ENCODE results near the gene LRRK1.

Gene LRRK1

GRCh38 chr15:100948430-100948762 is 29.2 kb downstream of the LRRK1 start:
- no peak for TF ChIP-seq TAF1 (IDR thresholded peaks at IDR 0.05; ENCODE audit: borderline replicate concordance, insufficient read depth, low read length)
- TF ChIP-seq FOXP2 (optimal IDR thresholded peaks at IDR 0.05; ENCODE audit: borderline replicate concordance, extremely low read depth, extremely low read length, insufficient read depth): no peak
- no peak for TF ChIP-seq POLR2AphosphoS5 (IDR thresholded peaks at IDR 0.05; ENCODE audit: low read depth, low read length)
- no peak for TF ChIP-seq SIN3A (IDR thresholded peaks at IDR 0.05; ENCODE audit: borderline replicate concordance, insufficient read depth, low read length)
- no peak for TF ChIP-seq REST (IDR thresholded peaks at IDR 0.05; ENCODE audit: insufficient read depth in 1 of 2, low read depth in 2 of 2, low read length in 2 of 2)

DNA sequence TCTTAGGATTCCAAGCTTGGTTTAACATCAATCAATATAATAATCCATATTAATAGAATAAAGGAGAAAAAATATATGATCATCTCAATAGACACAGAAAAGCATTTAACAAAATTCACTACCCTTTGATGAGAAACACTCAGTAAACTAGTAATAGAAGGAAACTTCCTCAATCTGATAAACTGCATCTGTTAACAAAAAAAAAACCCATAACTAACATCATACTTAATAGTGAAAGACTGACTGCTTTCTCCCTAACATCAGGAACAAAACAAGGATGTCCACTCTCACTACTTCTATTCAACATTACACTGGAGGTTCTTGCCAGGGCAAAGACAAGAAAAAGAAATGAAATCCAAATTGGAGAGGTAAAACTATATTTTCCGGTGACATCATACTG is 30.5 kb downstream of the LRRK1 start:
- no peak for TF ChIP-seq POLR2AphosphoS5 (IDR thresholded peaks at IDR 0.05; ENCODE audit: low read depth, low read length)
- no peak for TF ChIP-seq SIN3A (IDR thresholded peaks at IDR 0.05; ENCODE audit: borderline replicate concordance, insufficient read depth, low read length)
- no peak for TF ChIP-seq FOXP2 (optimal IDR thresholded peaks at IDR 0.05; ENCODE audit: borderline replicate concordance, extremely low read depth, extremely low read length, insufficient read depth)

DNA sequence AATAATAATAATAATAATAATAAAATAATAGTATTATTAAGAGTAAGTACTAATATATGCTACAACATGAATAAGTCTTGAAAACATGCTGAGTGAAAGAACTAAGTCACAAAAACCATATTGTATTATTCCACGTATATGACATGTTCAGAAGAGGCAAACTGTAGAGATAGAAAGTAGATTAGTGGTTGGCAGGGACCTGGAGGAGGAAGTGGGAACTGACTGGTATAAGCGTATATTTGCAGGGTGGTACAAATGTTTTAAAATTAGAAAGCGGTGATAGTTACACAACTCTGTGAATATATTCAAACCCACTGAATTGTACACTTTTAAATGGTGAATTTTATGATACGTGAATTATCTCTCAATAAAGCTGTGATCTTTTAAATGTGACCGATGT is 32.8 kb downstream of the LRRK1 start:
- no peak for TF ChIP-seq FOXP2 (optimal IDR thresholded peaks at IDR 0.05; ENCODE audit: borderline replicate concordance, extremely low read depth, extremely low read length, insufficient read depth)
- TF ChIP-seq TAF1 (IDR thresholded peaks at IDR 0.05; ENCODE audit: borderline replicate concordance, insufficient read depth, low read length): no peak
- no peak for TF ChIP-seq REST (IDR thresholded peaks at IDR 0.05; ENCODE audit: insufficient read depth in 1 of 2, low read depth in 2 of 2, low read length in 2 of 2)
- no peak for TF ChIP-seq POLR2AphosphoS5 (IDR thresholded peaks at IDR 0.05; ENCODE audit: low read depth, low read length)
- no peak for TF ChIP-seq SIN3A (IDR thresholded peaks at IDR 0.05; ENCODE audit: borderline replicate concordance, insufficient read depth, low read length)

- TF ChIP-seq REST (IDR thresholded peaks at IDR 0.05; ENCODE audit: insufficient read depth in 1 of 2, low read depth in 2 of 2, low read length in 2 of 2) (no peak), TAF1 (IDR thresholded peaks at IDR 0.05; ENCODE audit: borderline replicate concordance, insufficient read depth, low read length) (no peak), FOXP2 (optimal IDR thresholded peaks at IDR 0.05; ENCODE audit: borderline replicate concordance, extremely low read depth, extremely low read length, insufficient read depth) (no peak), POLR2AphosphoS5 (IDR thresholded peaks at IDR 0.05; ENCODE audit: low read depth, low read length) (no peak), SIN3A (IDR thresholded peaks at IDR 0.05; ENCODE audit: borderline replicate concordance, insufficient read depth, low read length) (no peak)
Measured at GRCh38 chr15:100952566-100952965, 33.4 kb downstream of the LRRK1 start.

GRCh38 chr15:100958326-100959065 is 39.3 kb downstream of the LRRK1 start:
- no peak for TF ChIP-seq REST (IDR thresholded peaks at IDR 0.05; ENCODE audit: insufficient read depth in 1 of 2, low read depth in 2 of 2, low read length in 2 of 2)
- TF ChIP-seq TAF1 (IDR thresholded peaks at IDR 0.05; ENCODE audit: borderline replicate concordance, insufficient read depth, low read length): no peak
- no peak for TF ChIP-seq POLR2AphosphoS5 (IDR thresholded peaks at IDR 0.05; ENCODE audit: low read depth, low read length)
- no peak for TF ChIP-seq SIN3A (IDR thresholded peaks at IDR 0.05; ENCODE audit: borderline replicate concordance, insufficient read depth, low read length)
- no peak for TF ChIP-seq FOXP2 (optimal IDR thresholded peaks at IDR 0.05; ENCODE audit: borderline replicate concordance, extremely low read depth, extremely low read length, insufficient read depth)
